ENCODE measurements around the gene VPS35.
A peak's percentile ranks its signal among the peaks of the same experiment; 100 is the strongest.

The VPS35 gene

GRCh38 chr16:46719528-46719927, 30.6 kb upstream of the VPS35 start:
- ATAC-seq (no peak), DNase-seq (no peak)
- no peak overlapping the region for H3K27ac Mint-ChIP-seq
- H3K4me1 Mint-ChIP-seq = no peaks in the 10 kb centered on the region
- H3K27me3 Mint-ChIP-seq = no peaks in the 10 kb centered on the region
- no peaks in the 10 kb centered on the region for H3K9me3 Mint-ChIP-seq
- no peak overlapping the region for H3K4me3 Mint-ChIP-seq

GRCh38 chr16:46718214-46718613, 29.2 kb upstream of the VPS35 start:
- H3K4me3 Mint-ChIP-seq = no peak overlapping the region
- H3K9me3 Mint-ChIP-seq = no peaks in the 10 kb centered on the region
- ATAC-seq = no peak
- H3K27ac Mint-ChIP-seq = no peak overlapping the region
- H3K27me3 Mint-ChIP-seq = no peaks in the 10 kb centered on the region
- DNase-seq = no peak
- H3K4me1 Mint-ChIP-seq = no peaks in the 10 kb centered on the region

GRCh38 chr16:46717692-46718091, 28.7 kb upstream of the VPS35 start:
- ATAC-seq (no peak), DNase-seq (no peak)
- H3K4me1 Mint-ChIP-seq = no peaks in the 10 kb centered on the region
- no peaks in the 10 kb centered on the region for H3K27me3 Mint-ChIP-seq
- no peak overlapping the region for H3K27ac Mint-ChIP-seq
- H3K4me3 Mint-ChIP-seq = no peak overlapping the region
- no peaks in the 10 kb centered on the region for H3K9me3 Mint-ChIP-seq

GRCh38 chr16:46715769-46716305, 26.9 kb upstream of the VPS35 start:
- Mint-ChIP-seq H3K9me3 (no peaks in the 10 kb centered on the region), H3K4me3 (no peak overlapping the region), H3K27me3 (no peaks in the 10 kb centered on the region), H3K4me1 (no peaks in the 10 kb centered on the region), H3K27ac (no peak overlapping the region)
- no peak for ATAC-seq
- DNase-seq = no peak

- ATAC-seq (no peak), DNase-seq (no peak)
- H3K4me3 Mint-ChIP-seq = no peak overlapping the region
- H3K4me1 Mint-ChIP-seq = no peaks in the 10 kb centered on the region
- H3K27ac Mint-ChIP-seq = no peak overlapping the region
- no peaks in the 10 kb centered on the region for H3K9me3 Mint-ChIP-seq
- H3K27me3 Mint-ChIP-seq = no peaks in the 10 kb centered on the region
Measured at GRCh38 chr16:46714797-46715591, 26.0 kb upstream of the VPS35 start.

- DNase-seq (no peak), ATAC-seq (no peak)
- H3K9me3 Mint-ChIP-seq = no peaks in the 10 kb centered on the region
- H3K27ac Mint-ChIP-seq = no peak overlapping the region
- H3K27me3 Mint-ChIP-seq = no peaks in the 10 kb centered on the region
- no peak overlapping the region for H3K4me3 Mint-ChIP-seq
- no peaks in the 10 kb centered on the region for H3K4me1 Mint-ChIP-seq
Measured at GRCh38 chr16:46713634-46714033, 24.7 kb upstream of the VPS35 start.

GRCh38 chr16:46712911-46713310, 23.9 kb upstream of the VPS35 start:
- Mint-ChIP-seq H3K27ac (no peak overlapping the region), H3K9me3 (no peaks in the 10 kb centered on the region)
- no peak for ATAC-seq

GRCh38 chr16:46711106-46712058, 22.4 kb upstream of the VPS35 start:
- DNase-seq = no peak
- Mint-ChIP-seq H3K27me3 (no peaks in the 10 kb centered on the region), H3K4me1 (no peaks in the 10 kb centered on the region), H3K4me3 (no peak overlapping the region), H3K27ac (peak overlapping the region in 1 of 2 donors; percentile 9), H3K9me3 (no peaks in the 10 kb centered on the region)
- ATAC-seq = no peak

More at GRCh38 chr16:46712911-46713310, 23.9 kb upstream of the VPS35 start:
- DNase-seq = no peak
- no peaks in the 10 kb centered on the region for H3K4me1 Mint-ChIP-seq
- no peaks in the 10 kb centered on the region for H3K27me3 Mint-ChIP-seq
- no peak overlapping the region for H3K4me3 Mint-ChIP-seq

GRCh38 chr16:46709469-46710005, 20.6 kb upstream of the VPS35 start:
- no peak for DNase-seq
- no peak for ATAC-seq
- no peaks in the 10 kb centered on the region for H3K27me3 Mint-ChIP-seq
- no peaks in the 10 kb centered on the region for H3K4me1 Mint-ChIP-seq
- H3K9me3 Mint-ChIP-seq = no peaks in the 10 kb centered on the region
- no peak overlapping the region for H3K27ac Mint-ChIP-seq
- H3K4me3 Mint-ChIP-seq = no peak overlapping the region

GRCh38 chr16:46706642-46707041, 17.7 kb upstream of the VPS35 start:
- no peaks in the 10 kb centered on the region for H3K4me1 Mint-ChIP-seq
- no peak overlapping the region for H3K27ac Mint-ChIP-seq
- H3K27me3 Mint-ChIP-seq = no peaks in the 10 kb centered on the region
- H3K4me3 Mint-ChIP-seq = no peak overlapping the region
- H3K9me3 Mint-ChIP-seq = no peaks in the 10 kb centered on the region
- DNase-seq (no peak), ATAC-seq (no peak)

GRCh38 chr16:46702030-46702429, 13.1 kb upstream of the VPS35 start:
- DNase-seq = no peak
- no peak for ATAC-seq
- Mint-ChIP-seq H3K4me1 (no peaks in the 10 kb centered on the region), H3K4me3 (no peak overlapping the region), H3K27me3 (no peaks in the 10 kb centered on the region), H3K9me3 (no peaks in the 10 kb centered on the region), H3K27ac (no peak overlapping the region)

GRCh38 chr16:46701615-46702014, 12.6 kb upstream of the VPS35 start:
- Mint-ChIP-seq H3K27ac (no peak overlapping the region), H3K4me3 (no peak overlapping the region), H3K4me1 (no peaks in the 10 kb centered on the region), H3K9me3 (no peaks in the 10 kb centered on the region), H3K27me3 (no peaks in the 10 kb centered on the region)
- ATAC-seq = no peak
- DNase-seq = no peak

GRCh38 chr16:46700048-46700447, 11.1 kb upstream of the VPS35 start:
- no peak overlapping the region for H3K4me3 Mint-ChIP-seq
- no peak overlapping the region for H3K27ac Mint-ChIP-seq
- no peaks in the 10 kb centered on the region for H3K4me1 Mint-ChIP-seq
- no peaks in the 10 kb centered on the region for H3K9me3 Mint-ChIP-seq
- H3K27me3 Mint-ChIP-seq = no peaks in the 10 kb centered on the region
- ATAC-seq (no peak), DNase-seq (no peak)

- Mint-ChIP-seq H3K9me3 (no peaks in the 10 kb centered on the region), H3K4me1 (peaks cover under 1% of the 10 kb centered on the region), H3K27ac (no peak overlapping the region), H3K27me3 (no peaks in the 10 kb centered on the region), H3K4me3 (no peak overlapping the region)
- no peak for DNase-seq
- no peak for ATAC-seq
Measured at GRCh38 chr16:46696957-46697356, 8.0 kb upstream of the VPS35 start.

- ATAC-seq = no peak
- no peak for DNase-seq
- no peak overlapping the region for H3K4me3 Mint-ChIP-seq
- no peak overlapping the region for H3K27ac Mint-ChIP-seq
- H3K9me3 Mint-ChIP-seq = no peaks in the 10 kb centered on the region
- H3K27me3 Mint-ChIP-seq = no peaks in the 10 kb centered on the region
- H3K4me1 Mint-ChIP-seq = peaks cover 11% of the 10 kb centered on the region
Measured at GRCh38 chr16:46695937-46696336, 7.0 kb upstream of the VPS35 start.

- Mint-ChIP-seq H3K9me3 (no peaks in the 10 kb centered on the region), H3K27ac (no peak overlapping the region), H3K27me3 (no peaks in the 10 kb centered on the region), H3K4me1 (peaks cover 15% of the 10 kb centered on the region), H3K4me3 (no peak overlapping the region)
- ATAC-seq = no peak
- DNase-seq = no peak
Measured at GRCh38 chr16:46693598-46693997, 4.6 kb upstream of the VPS35 start.
